HG02943 (cell line): ENCODE data around the gene EVA1C.
"Not testable (repeated sequence)": the region's sequence is repeated elsewhere in the genome, so short reads cannot be mapped to it uniquely, and the experiment has no call there.

Experiments used
- ATAC-seq: cut with Tn5 transposase; IDR thresholded peaks from one replicate; pipeline ENCODE4 v1.9.1; 2021; ENCODE audit warnings: mild to moderate bottlenecking, low read depth, moderate library complexity; ENCODE audit not compliant: unreplicated experiment

The EVA1C gene

GRCh38 chr21:32457360-32457840 is 44.9 kb downstream of the EVA1C start:
- ATAC-seq: no peak

DNA sequence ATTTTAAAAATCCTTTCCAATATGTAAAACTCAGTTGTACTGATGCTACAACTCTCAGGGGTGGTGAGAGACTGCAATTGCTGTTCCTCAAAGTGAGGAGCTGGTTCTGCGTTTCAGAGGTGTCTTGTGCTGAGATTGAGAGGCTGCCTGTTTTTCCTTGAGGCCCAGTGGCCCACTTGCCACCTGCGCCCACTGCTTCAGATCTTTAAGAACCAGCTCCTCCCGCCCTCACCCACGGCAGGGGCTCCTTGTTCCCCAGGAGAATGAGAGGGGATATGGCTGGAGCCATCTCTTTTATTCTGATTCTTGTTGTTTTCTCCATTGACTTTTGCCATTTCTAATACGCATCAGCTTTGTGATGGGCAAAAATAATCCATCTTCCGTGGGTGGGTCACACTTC is 45.5 kb downstream of the EVA1C start:
- no peak for ATAC-seq

GRCh38 chr21:32459972-32460371 is 47.5 kb downstream of the EVA1C start:
- ATAC-seq: no peak

GRCh38 chr21:32461503-32461902 is 49.0 kb downstream of the EVA1C start:
- ATAC-seq: no peak

DNA sequence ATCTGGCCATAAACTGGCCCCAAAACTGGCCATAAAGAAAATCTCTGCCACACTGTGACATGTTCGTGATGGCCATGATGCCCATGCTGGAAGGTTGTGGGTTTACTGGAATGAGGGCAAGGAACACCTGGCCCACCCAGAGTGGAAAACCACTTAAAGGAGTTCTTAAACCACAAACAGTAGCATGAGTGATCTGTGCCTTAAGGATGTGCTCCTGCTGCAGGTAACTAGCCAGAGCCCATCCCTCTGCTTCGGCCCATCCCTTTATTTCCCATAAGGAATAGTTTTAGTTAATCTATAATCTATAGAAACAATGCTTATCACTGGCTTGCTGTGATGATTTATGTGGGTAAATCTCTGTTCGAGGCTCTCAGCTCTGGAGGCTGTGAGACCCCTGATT is 50.1 kb downstream of the EVA1C start:
- ATAC-seq: not testable (repeated sequence)

- ATAC-seq: no peak
These were observed 50.9 kb downstream of the EVA1C start for GRCh38 chr21:32463367-32463766.

GRCh38 chr21:32463889-32464300 is 51.4 kb downstream of the EVA1C start:
- ATAC-seq: no peak

- ATAC-seq: no peak
These were observed 54.8 kb downstream of the EVA1C start for GRCh38 chr21:32467291-32467690.

DNA sequence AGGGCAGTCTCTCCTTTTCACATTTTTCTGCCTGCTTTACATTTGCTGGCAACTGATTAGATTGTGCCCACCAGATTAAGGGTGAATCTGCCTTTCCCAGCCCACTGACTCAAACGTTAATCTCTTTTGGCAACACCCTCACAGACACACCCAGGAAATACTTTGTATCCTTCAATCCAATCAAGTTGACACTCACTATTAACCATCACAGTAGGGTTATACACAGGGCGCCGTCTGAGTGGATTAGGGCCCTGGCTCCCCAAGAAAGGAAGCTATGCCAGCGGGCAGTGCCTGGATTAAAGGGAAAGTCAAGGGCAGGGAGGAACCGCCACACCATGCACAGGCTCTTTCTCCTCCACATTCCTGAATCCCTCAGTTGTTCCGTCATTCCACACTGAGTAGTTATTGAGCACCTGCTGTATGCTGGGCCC is 56.2 kb downstream of the EVA1C start:
- no peak for ATAC-seq

DNA sequence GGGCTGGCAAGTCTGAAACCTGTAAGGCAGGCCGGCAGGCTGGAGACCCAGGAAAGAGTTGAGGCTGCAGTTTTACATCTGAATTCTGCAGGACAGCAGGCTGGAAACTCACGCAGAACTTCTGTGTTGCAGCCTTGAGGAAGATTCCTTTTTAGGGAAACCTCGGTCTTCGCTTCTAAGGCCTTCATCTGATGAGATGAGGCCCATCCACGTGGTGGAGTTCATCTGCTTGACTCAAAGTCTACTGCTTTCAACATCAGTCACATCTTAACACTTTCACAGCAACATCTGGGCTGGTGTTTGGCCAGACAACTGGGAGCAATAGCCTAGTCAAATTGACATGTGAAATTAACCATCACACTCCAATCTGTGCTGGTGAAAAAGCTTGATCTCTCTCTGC is 57.1 kb downstream of the EVA1C start:
- no peak for ATAC-seq

GRCh38 chr21:32470206-32470605 is 57.7 kb downstream of the EVA1C start:
- no peak for ATAC-seq

GRCh38 chr21:32472890-32473765 is 60.6 kb downstream of the EVA1C start:
- ATAC-seq: no peak

DNA sequence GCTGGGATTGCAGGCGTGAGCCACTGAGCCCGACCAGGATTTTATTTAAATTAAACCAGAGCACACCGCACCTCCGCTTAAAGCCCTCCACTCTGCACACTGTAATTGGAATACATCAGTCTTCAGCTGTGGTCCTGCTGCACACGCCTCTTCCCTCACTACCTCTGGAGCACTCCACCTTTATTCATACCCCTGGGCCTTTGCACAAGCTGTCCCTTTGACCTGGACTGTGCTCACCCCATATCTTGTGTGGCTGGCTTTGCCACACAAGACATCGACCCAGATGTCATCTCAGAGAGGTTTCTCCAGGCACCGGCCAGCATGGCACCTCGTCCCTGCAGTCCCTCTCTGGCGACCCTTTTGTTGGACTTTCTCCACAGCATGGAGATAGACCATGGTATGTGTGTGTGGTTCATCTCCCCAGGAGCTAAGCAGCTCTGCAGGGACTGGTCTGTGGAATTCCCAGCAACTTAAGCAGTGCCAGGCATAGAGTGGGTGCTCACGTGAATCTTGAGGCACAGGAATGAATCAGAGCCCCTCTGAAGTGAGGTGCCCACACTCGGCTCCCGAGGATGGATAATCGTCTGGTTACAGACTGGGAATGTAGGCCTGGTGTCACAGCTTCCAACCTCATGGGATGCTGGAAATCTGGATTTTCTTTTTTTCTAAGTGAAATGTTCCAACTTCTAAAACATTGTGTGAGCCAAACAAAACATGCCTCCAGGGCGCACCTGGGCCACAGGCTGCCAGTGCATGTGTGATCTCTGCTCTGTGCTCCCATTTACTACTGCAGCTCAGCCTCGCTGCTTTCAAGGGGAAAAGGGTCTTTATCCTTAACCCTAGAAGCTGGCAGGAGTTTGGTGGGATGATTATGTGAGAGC is 61.9 kb downstream of the EVA1C start:
- no peak for ATAC-seq

- ATAC-seq: no peak
These were observed 62.8 kb downstream of the EVA1C start for GRCh38 chr21:32475162-32475812.

DNA sequence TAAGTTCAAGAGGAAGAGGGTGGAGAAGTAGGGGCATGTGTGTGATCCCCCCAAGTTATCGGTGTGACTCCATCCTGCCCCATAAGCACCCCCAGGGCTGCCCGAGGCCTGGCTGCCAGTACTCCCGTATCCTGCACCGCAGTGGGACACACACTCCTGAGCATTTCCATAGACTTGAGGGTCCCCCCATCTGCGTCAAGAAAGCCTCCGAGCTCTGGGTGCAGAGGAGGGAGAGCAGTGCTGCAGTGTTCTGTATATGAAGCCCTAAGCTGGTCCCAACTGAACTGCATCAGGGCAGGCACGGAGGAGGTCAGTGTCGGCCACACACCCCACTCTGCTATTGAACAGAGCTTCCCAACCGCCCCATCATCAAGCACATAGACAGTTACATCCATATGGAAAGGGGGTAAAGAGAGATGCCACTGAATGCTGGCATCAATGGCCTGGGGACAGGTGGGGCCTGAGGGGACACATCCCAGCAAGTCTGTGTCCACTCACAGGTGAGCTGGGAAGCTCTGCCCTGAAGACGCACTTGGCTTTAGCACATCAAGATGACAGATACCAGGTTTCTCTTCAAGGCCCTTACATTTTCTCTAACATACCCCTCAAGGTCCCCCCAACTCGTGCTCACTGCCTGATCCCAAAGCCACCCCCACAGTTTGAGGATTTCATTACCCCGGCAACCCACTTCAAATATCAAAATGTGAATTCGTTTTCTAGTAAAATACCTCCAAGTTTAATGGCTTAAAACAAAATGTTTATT is 64.3 kb downstream of the EVA1C start:
- no peak for ATAC-seq

DNA sequence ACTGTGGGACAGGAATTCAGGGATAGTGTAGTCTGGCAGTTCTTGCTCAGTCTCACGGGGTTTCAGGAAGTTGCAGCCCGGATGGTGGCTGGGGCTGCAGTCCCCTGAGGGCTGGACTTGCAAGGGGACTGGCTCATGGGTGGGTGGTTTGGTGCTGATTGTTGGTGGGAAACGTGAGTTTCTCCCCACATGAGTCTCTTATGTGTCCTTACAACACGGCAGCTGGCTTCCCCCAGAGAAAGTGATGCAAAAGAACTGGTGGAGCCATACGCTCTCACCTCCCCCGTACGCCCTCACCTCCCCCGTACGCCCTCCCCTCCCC is 64.9 kb downstream of the EVA1C start:
- no peak for ATAC-seq

DNA sequence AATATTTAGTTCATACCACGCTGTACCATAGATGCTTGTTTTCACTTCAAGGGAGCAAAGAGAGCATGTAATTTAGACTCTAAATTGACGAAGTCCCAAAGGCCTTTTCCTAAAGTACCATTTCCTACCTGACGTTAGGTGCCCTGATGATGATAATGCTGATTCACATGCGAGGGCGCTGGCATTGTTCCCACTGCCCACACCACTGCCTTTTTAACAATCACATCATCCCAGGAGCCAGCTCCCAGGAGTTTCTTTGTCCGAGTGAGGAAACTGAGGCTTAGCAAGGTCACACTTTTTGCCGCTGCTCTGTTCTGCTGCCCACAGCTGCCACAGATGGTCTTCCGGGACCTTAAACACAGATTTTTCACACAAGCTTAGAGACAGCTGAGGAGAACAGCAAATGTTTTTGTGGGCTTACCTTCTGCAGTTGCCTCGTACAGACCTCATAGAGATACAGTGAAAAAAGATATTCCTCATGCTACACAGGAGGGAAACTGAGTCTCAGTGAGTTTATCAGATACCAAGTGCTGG is 69.4 kb downstream of the EVA1C start:
- no peak for ATAC-seq

- ATAC-seq: no peak
These were observed 70.2 kb downstream of the EVA1C start for GRCh38 chr21:32482565-32483292.

DNA sequence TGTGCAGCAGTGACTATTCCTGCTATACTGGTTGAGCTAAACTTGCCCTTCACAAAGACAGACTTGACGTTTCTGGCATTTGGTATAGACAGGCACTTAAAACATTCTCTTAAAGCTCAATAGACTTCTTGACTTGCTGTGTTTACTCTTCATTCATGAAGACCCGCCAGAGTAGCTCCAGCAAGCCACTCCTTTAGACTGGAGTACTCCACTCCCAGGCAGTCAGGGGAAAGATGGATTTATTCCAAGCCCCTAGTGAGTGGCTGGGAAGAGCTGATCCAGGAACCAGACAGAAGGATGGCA is 70.7 kb downstream of the EVA1C start:
- ATAC-seq: no peak
